C4-2B (cell line): ENCODE measurements around the gene AP1G2.
"Not testable (repeated sequence)": the region's sequence is repeated elsewhere in the genome, so short reads cannot be mapped to it uniquely, and the experiment has no call there.

Source experiments
- H3K27ac ChIP-seq: fragments of 450-650 bp; 2 replicates; pipeline ENCODE4 v1.5.1; 2017
- CTCF ChIP-seq: fragments of 450-650 bp; conservative IDR thresholded peaks from 2 replicates; pipeline ENCODE4 v1.5.1; 2017; ENCODE audit warnings: mild to moderate bottlenecking
- ZFX ChIP-seq: fragments of 450-650 bp; IDR thresholded peaks from 2 replicates; pipeline ENCODE4 v1.6.1; 2017

AP1G2 gene

DNA sequence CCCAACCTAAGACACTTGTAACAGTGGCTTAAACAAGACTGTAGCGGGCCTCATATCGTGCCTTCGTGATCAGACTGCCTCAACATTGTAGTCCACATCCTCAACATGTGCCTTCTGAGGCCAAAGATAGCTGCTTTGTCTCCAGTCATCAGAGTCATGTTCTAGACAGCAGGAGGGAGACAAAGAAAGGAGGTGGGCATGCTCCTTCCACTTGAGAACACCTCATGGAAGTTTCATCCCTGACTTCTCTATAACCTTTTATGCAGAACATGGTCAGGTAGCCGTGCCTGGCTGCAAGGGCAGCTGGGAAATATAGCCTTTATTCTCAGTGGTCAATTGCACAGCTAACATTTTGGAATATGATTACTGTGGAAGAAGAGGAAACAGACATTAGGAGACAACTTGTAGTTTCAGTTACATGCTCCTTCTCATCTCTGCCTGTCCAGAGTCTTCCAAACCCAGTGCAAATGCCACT is 43.3 kb upstream of the AP1G2 start:
- TF ChIP-seq ZFX, result no peak
- TF ChIP-seq CTCF, result no peak
- no peak overlapping the region for H3K27ac ChIP-seq

GRCh38 chr14:23610090-23610814 is 42.7 kb upstream of the AP1G2 start:
- no peak overlapping the region for H3K27ac ChIP-seq
- TF ChIP-seq ZFX, result no peak
- no peak for TF ChIP-seq CTCF

GRCh38 chr14:23609411-23610089 is 42.0 kb upstream of the AP1G2 start:
- not testable (repeated sequence) for H3K27ac ChIP-seq

- H3K27ac ChIP-seq, result no peak overlapping the region
- TF ChIP-seq ZFX (no peak), CTCF (no peak)
Observed at GRCh38 chr14:23609001-23609400, 41.4 kb upstream of the AP1G2 start.

- H3K27ac ChIP-seq, result no peak overlapping the region
- no peak for TF ChIP-seq ZFX
- TF ChIP-seq CTCF, result no peak
Observed at GRCh38 chr14:23608454-23608853, 40.9 kb upstream of the AP1G2 start.

DNA sequence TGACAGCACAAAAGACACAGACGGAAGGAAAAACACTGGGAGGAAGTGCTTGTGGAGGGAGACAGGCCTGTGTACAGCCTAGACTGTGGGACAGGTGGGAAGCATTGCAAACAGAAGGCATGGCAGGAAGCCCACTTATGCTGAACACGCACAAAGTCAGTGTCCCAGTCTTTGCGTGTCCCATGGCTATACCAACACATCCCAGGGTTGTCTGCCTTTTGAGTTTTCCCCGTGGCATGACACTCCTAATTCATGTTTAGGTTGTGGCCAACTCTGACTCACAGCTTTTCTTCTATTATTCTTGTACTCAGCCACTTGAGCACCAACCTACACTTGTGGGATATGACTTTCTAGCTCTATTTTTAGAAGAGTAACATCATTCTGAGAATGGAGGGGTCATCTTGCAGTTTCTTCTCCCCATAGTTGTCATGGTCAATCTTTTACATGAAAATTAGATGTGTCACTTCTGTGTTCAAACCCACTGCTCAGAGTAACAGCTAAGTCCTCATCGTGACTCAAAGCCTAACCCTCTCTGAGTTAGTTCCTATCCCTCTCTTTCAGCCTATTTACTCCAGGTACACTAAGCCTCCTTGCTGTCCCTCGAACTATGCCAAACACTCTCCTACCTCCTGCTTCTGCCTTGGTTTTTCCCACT is 38.5 kb upstream of the AP1G2 start:
- no peak overlapping the region for H3K27ac ChIP-seq
- TF ChIP-seq ZFX, result no peak
- TF ChIP-seq CTCF, result no peak

DNA sequence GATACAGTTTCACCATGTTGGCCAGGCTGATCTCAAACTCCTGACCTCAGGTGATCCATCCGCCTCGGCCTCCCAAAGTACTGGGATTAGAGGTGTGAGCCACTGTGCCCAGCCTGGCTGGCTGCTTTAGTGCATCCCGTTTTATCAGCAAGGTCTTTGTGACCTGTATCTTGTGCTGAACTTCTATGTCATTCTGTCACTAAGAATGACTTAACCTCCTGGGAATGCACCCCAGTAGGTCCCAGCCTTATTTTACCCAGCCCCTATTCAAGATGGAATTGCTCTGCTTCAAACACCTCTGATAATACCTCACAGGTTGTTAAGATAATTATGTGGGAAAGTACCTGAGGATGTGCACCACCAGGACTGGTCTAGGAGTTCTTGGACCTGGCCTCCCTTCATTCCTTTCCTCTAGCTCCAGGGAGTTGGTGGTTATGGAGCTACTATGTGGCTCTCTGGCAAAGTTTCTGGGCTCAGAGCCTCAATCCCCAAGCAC is 37.1 kb upstream of the AP1G2 start:
- H3K27ac ChIP-seq, result no peak overlapping the region
- no peak for TF ChIP-seq ZFX
- no peak for TF ChIP-seq CTCF
